ENCODE data around the gene ABI3. TPM values are rescaled to one million over a fixed set of nuclear protein-coding genes. Genes with fewer than 3 reads are reported as not detected.

Gene ABI3
- under 0.01 TPM in 1 of 2 replicates, not detected in the other for total RNA-seq

GRCh38 chr17:49210158-49211029, at the start of gene ABI3, which contains the start of gene GNGT2:
Gene ABI3 (plus strand): TSS chr17:49210707. CDS start chr17:49210725, 18 bp downstream.
Gene GNGT2 (minus strand): TSS chr17:49210574. CDS start chr17:49207422, 3,152 bp downstream.

GRCh38 chr17:49230636-49231562, 20.4 kb downstream of the ABI3 start, which contains the start of gene PHOSPHO1:
Gene PHOSPHO1 (minus strand): TSS chr17:49230787. CDS start chr17:49226691, 4,096 bp downstream.

Other genes with a start within 250 kb of the ABI3 start
- gene GIP, start 242.1 kb upstream of the ABI3 start, total RNA-seq, result not detected in 2 replicates
- 12.2 and 28.5 TPM in 2 replicates for gene IGF2BP1, start 213.3 kb upstream of the ABI3 start, total RNA-seq
- gene B4GALNT2, start 77.9 kb upstream of the ABI3 start, total RNA-seq, result not detected in 2 replicates
- not detected in 2 replicates for gene GNGT2, start 133 bp upstream of the ABI3 start, total RNA-seq
- 0.30 TPM in 1 of 2 replicates, not detected in the other for gene PHOSPHO1, start 20.1 kb downstream of the ABI3 start, total RNA-seq
- gene ZNF652, start 151.5 kb downstream of the ABI3 start, total RNA-seq, result 9.8 and 11.1 TPM in 2 replicates
- gene PHB1, start 204.2 kb downstream of the ABI3 start, total RNA-seq, result 114 and 130 TPM in 2 replicates

Data from smooth muscle cell of the umbilical artery (primary cell).